NOMO-1 treated with DMSO at 0.1 percent for 48 hours (cell line): ENCODE results near the gene HOXA5.

ENCODE experiments used
- DNase-seq: peaks from one replicate; lab custom pipeline; 2025; ENCODE audit not compliant: unreplicated experiment; lab: John Stamatoyannopoulos, UW

HOXA5 gene

GRCh38 chr7:27143023-27143949 lies at the start of gene HOXA5:
TSS of gene HOXA5 (minus strand) at chr7:27143681. CDS start at chr7:27143607, 74 bp downstream.
- no peak for DNase-seq

- DNase-seq: peak; percentile 75
Measured at GRCh38 chr7:27192546-27193334, 49.3 kb upstream of the HOXA5 start.

- DNase-seq: no peak
Measured at GRCh38 chr7:27191833-27192545, 48.5 kb upstream of the HOXA5 start.

GRCh38 chr7:27191161-27191731 lies 47.8 kb upstream of the HOXA5 start:
- DNase-seq: no peak

GRCh38 chr7:27189997-27190748 lies 46.7 kb upstream of the HOXA5 start:
- no peak for DNase-seq

GRCh38 chr7:27189295-27189996 lies 46.0 kb upstream of the HOXA5 start:
- DNase-seq: no peak

GRCh38 chr7:27188386-27189294 lies 45.2 kb upstream of the HOXA5 start:
- DNase-seq: peak; percentile 66

GRCh38 chr7:27187475-27188385 lies 44.2 kb upstream of the HOXA5 start:
- DNase-seq: no peak

GRCh38 chr7:27186668-27187474 lies 43.4 kb upstream of the HOXA5 start:
- no peak for DNase-seq

- DNase-seq: no peak
Measured at GRCh38 chr7:27185854-27186667, 42.6 kb upstream of the HOXA5 start.

- peak; percentile 88 for DNase-seq
Measured at GRCh38 chr7:27185013-27185853, 41.8 kb upstream of the HOXA5 start, which contains the start of gene HOXA11. TSS of gene HOXA11 (minus strand) at chr7:27185232. CDS start at chr7:27185144, 88 bp downstream.

- no peak for DNase-seq
Measured at GRCh38 chr7:27184337-27185012, 41.0 kb upstream of the HOXA5 start.

- no peak for DNase-seq
Measured at GRCh38 chr7:27183682-27184336, 40.3 kb upstream of the HOXA5 start.
